C4-2B (cell line): ENCODE results near the gene GNG11.

Experiments used
- H3K27ac ChIP-seq: fragments of 450-650 bp; 2 replicates; pipeline ENCODE4 v1.5.1; 2017
- CTCF ChIP-seq: fragments of 450-650 bp; conservative IDR thresholded peaks from 2 replicates; pipeline ENCODE4 v1.5.1; 2017; ENCODE audit warnings: mild to moderate bottlenecking
- ZFX ChIP-seq: fragments of 450-650 bp; IDR thresholded peaks from 2 replicates; pipeline ENCODE4 v1.6.1; 2017

Gene GNG11

DNA sequence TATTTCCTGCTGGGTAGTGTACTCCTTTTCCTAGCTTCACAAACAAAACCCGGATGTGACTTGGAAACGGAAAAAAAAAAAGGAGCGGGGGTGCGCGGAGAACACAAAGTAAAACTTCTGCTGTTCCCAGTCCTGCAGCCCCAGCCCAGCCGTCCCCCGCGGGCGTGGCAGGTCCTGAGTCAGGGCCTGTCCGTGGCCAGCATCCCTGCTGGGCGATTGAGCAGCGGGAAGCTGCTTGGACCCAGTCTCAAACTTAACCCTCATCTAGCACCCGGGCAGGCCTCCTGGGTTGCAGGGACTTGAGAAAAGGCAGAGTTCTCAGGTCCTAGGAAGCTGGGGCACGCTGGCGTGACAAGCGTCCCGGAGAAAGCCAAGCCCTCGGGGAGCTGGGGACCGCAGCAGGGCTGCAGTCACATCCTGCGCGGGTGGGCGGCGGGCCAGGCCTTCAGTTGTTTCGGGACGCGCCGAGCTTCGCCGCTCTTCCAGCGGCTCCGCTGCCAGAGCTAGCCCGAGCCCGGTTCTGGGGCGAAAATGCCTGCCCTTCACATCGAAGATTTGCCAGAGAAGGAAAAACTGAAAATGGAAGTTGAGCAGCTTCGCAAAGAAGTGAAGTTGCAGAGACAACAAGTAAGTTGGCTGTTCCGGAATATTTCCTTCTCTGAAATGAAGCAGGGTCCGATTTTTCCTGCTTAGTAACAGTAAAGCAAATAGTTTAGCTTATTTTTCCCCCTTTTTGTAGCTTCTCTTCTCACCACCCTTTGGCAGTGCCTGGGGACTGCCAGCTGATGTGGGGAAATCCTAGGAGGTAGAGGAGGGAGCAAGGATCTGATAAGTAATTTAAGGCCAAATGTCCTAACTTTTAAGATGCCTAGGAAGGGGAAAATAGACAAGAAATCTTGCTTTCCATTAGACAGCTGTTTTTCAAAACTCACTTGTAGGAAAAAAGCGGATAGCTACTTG, at the start of gene GNG11:
Gene GNG11 (plus strand): TSS at position 129 of the 960 bp plus-strand sequence. CDS start 403 bp downstream, at position 532.
- no peak for TF ChIP-seq CTCF
- no peak for TF ChIP-seq ZFX
- H3K27ac ChIP-seq: no peak within 1 kb of the TSS

DNA sequence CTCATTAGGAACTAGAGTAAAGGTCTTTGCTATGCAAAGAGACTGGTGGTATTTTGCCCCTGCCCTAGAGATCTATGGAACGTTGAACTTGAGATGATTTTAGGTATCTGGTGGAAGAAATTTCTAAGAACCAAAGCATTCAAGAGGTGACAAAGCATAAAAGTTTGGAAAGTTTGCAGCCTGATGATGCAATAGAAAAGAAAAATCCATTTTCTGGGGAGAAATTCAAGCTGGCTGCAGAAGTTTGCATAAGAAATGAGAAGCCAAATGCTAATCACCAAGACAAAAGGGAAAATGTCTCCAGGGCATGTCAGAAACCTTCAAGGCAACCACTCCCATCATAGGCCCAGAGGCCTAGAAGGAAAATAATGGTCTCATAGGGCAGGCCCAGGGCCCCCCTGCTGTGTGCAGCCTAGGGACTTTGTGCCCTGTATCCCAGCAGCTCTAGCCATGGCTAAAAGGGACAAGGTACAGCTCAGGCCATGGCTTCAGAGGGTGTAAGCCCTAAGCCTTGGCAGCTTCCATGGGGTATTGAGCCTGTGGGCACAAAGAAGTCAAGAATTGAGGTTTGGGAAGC, 47.4 kb upstream of the GNG11 start:
- no peak overlapping the region for H3K27ac ChIP-seq
- TF ChIP-seq ZFX: no peak
- no peak for TF ChIP-seq CTCF

DNA sequence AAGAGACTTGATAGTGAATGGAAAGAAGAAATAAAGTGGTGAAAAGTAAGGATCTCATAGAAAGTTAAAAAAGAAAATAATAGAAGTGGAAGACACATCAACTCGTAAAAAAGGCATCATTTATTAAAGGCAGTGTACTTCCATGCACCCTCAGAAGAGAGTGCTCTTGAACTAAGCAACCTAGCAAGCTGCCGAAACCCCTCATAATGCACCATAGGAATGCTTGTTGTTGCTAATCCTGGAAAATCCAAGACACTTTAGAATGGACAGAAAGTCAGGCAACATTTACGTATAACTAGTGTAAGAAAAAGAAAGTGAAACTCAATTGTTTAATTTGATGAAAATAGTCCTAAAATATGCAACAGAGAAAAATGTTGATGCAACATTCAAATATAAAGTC, 43.8 kb upstream of the GNG11 start:
- TF ChIP-seq CTCF (no peak), ZFX (no peak)

DNA sequence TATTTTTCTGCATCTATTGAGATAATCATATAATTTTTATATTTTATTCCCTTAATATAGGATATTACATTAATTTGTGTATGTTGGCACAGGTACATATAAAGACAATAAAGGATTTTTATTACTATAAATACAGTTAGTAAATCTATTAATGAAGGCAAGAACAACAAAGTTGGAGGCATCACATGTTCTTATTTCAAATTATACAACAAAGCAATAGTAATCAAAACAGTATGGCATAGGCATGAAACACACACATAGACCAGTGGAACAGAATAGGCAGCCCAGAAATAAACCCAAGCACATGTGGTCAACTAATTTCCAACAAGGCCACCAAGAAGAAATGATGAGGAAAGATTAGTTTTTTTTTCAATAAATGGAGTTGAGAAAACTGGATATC, 42.2 kb upstream of the GNG11 start:
- TF ChIP-seq ZFX (no peak), CTCF (no peak)
- no peak overlapping the region for H3K27ac ChIP-seq

More for the DNA sequence above, 43.8 kb upstream of the GNG11 start:
- no peak overlapping the region for H3K27ac ChIP-seq

- TF ChIP-seq CTCF: no peak
- no peak for TF ChIP-seq ZFX
- no peak overlapping the region for H3K27ac ChIP-seq
Measured at GRCh38 chr7:93882468-93882867, 39.1 kb upstream of the GNG11 start.

GRCh38 chr7:93883078-93883916, 38.2 kb upstream of the GNG11 start:
- no peak overlapping the region for H3K27ac ChIP-seq
- TF ChIP-seq ZFX (no peak), CTCF (no peak)
